ENCODE data around the gene ESRP2. TPM values are rescaled to one million over a fixed set of nuclear protein-coding genes. Genes with fewer than 3 reads are reported as not detected.

Gene ESRP2
- total and polyA plus RNA-seq, 7 experiments from 2014 or later = 0.11 to 0.29 TPM; not detected in 5

DNA sequence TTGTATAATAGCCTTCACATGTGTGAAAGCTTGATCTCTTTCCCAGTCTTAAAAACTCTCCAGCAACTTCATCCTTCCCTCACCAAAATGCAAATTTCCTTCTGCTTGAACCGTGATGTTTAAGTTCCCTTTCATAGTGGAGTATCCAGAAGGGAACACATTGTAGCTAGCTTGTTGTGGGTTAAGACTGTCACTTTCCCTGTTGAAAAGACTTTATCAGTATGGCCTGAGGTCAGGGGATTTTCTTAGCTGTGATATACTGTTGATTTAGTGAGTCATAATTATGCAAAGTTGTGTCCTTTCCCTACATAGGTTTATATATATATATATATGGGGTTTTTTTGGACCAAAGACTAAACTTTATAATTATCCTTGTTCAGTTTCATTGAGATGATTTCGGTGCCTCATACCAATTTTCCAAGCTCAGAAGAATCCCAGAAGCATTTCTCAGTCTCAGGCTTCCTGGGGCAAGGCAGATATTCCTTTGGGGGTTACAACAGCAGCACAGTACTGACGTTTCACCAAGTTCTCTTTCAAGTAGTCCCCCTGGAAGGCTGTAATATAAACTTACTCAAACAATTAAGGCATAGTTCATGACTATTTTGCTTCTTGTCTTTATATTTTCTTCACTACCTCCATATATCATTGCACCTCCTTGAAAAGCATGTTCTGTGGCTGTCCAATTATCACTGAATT lies 35.7 kb downstream of the ESRP2 start:
- peak overlapping the region in 8 of 9 donors; percentile 7 to 78 (median 24) for H3K27ac Mint-ChIP-seq
- no peak overlapping the region for H3K27ac ChIP-seq (ENCODE audit: low read depth, low read length)
- H3K4me3 Mint-ChIP-seq = no peak overlapping the region
- CTCF ChIA-PET = interaction anchor here (0.6 to 1.6 kb wide), 2 partner anchors 13 to 107 kb away, joined by 3 to 4 read pairs; no protein-coding TSS in a partner anchor
- H3K4me1 Mint-ChIP-seq = peaks cover 4 to 42% (median 20%) of the 10 kb centered on the region in 7 donors
- ATAC-seq (no peak), DNase-seq (no peak)
- no peak overlapping the region for H3K4me3 ChIP-seq (ENCODE audit: low read length)
- peaks cover 0 to 12% (median 4%) of the 10 kb centered on the region in 5 donors for H3K36me3 Mint-ChIP-seq
- peaks cover 0 to 9% (median 0%) of the 10 kb centered on the region in 3 experiments for H3K36me3 ChIP-seq (ENCODE audit: control insufficient read depth in 2 of 3, insufficient read depth in 3 of 3, low read length in 3 of 3)
- no peaks in the 10 kb centered on the region for H3K9me3 ChIP-seq (ENCODE audit: control insufficient read depth in 2 of 3, low read length in 3 of 3)
- POLR2A ChIA-PET = interaction anchor here (1.0 kb wide), 1 partner anchor 11 kb away, joined by 3 read pairs; no protein-coding TSS in a partner anchor
- no peaks in the 10 kb centered on the region for H3K9me3 Mint-ChIP-seq
- H3K27me3 ChIP-seq (ENCODE audit: control insufficient read depth in 2 of 2, insufficient read depth in 2 of 2, low read length in 2 of 2) = no peaks in the 10 kb centered on the region
- intact Hi-C loops (cut with micrococcal nuclease) = no loop called here
- H3K4me1 ChIP-seq (ENCODE audit: control insufficient read depth in 2 of 2, insufficient read depth in 2 of 2, low read length in 2 of 2) = no peaks in the 10 kb centered on the region
- no peaks in the 10 kb centered on the region for H3K27me3 Mint-ChIP-seq

DNA sequence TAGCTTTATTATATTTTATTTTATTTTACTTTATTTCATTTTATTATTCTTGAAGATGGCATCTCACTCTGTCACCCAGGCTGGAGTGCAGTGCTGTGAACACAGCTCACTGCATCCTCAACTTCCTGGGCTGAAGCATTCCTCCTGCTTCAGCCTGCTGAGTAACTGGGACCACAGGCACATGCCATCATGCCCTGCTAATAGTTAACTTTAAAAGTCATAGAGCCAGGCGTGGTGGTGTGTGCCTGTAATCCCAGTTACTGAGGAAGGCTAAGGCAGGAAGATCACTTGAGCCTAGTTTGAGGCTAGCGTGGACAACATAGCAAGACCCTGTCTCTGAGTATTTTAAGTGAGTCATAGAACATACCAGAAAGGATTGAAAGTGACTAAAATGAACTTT lies 38.7 kb downstream of the ESRP2 start:
- ATAC-seq (no peak), DNase-seq (no peak)
- ChIA-PET CTCF (interaction anchor here (0.9 kb wide), 2 partner anchors 20 to 31 kb away, joined by 3 to 4 read pairs; no protein-coding TSS in a partner anchor), POLR2A (no interaction called here)
- H3K4me1 ChIP-seq (ENCODE audit: control insufficient read depth in 2 of 2, insufficient read depth in 2 of 2, low read length in 2 of 2) = no peaks in the 10 kb centered on the region
- Mint-ChIP-seq H3K9me3 (no peaks in the 10 kb centered on the region), H3K27ac (peak overlapping the region in 1 of 9 donors; percentile 12), H3K4me1 (peaks cover 4 to 33% (median 24%) of the 10 kb centered on the region in 7 donors), H3K4me3 (no peak overlapping the region), H3K36me3 (peaks cover 5 to 22% (median 13%) of the 10 kb centered on the region in 5 donors), H3K27me3 (no peaks in the 10 kb centered on the region)
- H3K4me3 ChIP-seq (ENCODE audit: low read length) = no peak overlapping the region
- H3K27me3 ChIP-seq (ENCODE audit: control insufficient read depth in 2 of 2, insufficient read depth in 2 of 2, low read length in 2 of 2) = no peaks in the 10 kb centered on the region
- no peaks in the 10 kb centered on the region for H3K9me3 ChIP-seq (ENCODE audit: control insufficient read depth in 2 of 3, low read length in 3 of 3)
- peaks cover 0 to 19% (median 0%) of the 10 kb centered on the region in 3 experiments for H3K36me3 ChIP-seq (ENCODE audit: control insufficient read depth in 2 of 3, insufficient read depth in 3 of 3, low read length in 3 of 3)
- intact Hi-C loops (cut with micrococcal nuclease) = no loop called here
- no peak overlapping the region for H3K27ac ChIP-seq (ENCODE audit: low read depth, low read length)

DNA sequence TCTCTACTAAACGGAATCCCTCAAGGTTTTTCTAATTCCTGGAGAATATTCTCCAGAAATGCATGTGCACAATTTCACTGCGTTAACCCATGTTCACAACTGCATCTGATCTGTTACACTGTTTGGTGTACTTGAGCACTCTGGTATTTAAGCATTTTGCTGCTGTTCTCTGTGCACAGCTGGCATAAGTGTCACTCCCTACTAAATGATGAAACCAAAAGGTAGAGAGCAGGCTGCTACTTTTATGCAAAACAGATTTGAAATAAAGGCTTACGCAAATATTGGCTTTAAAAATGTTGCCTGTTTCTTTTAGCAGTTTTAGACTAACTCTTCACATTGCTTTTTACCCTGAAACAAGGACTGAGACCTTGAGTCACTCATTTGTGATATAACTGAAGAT lies 41.7 kb downstream of the ESRP2 start:
- Mint-ChIP-seq H3K4me1 (peaks cover 0 to 35% (median 12%) of the 10 kb centered on the region in 7 donors), H3K9me3 (no peaks in the 10 kb centered on the region), H3K36me3 (peaks cover 15 to 29% (median 22%) of the 10 kb centered on the region in 5 donors), H3K27me3 (no peaks in the 10 kb centered on the region), H3K27ac (peak overlapping the region in 4 of 9 donors; percentile 56 to 77 (median 64)), H3K4me3 (no peak overlapping the region)
- intact Hi-C loops (cut with micrococcal nuclease) = loop anchor here in 1 of 2 donors (5.0 kb wide), 1 partner anchor 33 kb away; no protein-coding TSS in a partner anchor
- H3K4me1 ChIP-seq (ENCODE audit: control insufficient read depth in 2 of 2, insufficient read depth in 2 of 2, low read length in 2 of 2) = no peaks in the 10 kb centered on the region
- no peak for DNase-seq
- no peak for ATAC-seq
- H3K27ac ChIP-seq (ENCODE audit: low read depth, low read length) = no peak overlapping the region
- no peak overlapping the region for H3K4me3 ChIP-seq (ENCODE audit: low read length)
- CTCF ChIA-PET = interaction anchor here (0.8 kb wide), 1 partner anchor 124 kb away, joined by 3 read pairs; no protein-coding TSS in a partner anchor
- no peaks in the 10 kb centered on the region for H3K27me3 ChIP-seq (ENCODE audit: control insufficient read depth in 2 of 2, insufficient read depth in 2 of 2, low read length in 2 of 2)
- POLR2A ChIA-PET = interaction anchor here (1.0 to 1.8 kb wide), 3 partner anchors 16 to 34 kb away, joined by 3 to 5 read pairs (median 4); no protein-coding TSS in a partner anchor
- peaks cover 7 to 37% (median 11%) of the 10 kb centered on the region in 3 experiments for H3K36me3 ChIP-seq (ENCODE audit: control insufficient read depth in 2 of 3, insufficient read depth in 3 of 3, low read length in 3 of 3)
- no peaks in the 10 kb centered on the region for H3K9me3 ChIP-seq (ENCODE audit: control insufficient read depth in 2 of 3, low read length in 3 of 3)

DNA sequence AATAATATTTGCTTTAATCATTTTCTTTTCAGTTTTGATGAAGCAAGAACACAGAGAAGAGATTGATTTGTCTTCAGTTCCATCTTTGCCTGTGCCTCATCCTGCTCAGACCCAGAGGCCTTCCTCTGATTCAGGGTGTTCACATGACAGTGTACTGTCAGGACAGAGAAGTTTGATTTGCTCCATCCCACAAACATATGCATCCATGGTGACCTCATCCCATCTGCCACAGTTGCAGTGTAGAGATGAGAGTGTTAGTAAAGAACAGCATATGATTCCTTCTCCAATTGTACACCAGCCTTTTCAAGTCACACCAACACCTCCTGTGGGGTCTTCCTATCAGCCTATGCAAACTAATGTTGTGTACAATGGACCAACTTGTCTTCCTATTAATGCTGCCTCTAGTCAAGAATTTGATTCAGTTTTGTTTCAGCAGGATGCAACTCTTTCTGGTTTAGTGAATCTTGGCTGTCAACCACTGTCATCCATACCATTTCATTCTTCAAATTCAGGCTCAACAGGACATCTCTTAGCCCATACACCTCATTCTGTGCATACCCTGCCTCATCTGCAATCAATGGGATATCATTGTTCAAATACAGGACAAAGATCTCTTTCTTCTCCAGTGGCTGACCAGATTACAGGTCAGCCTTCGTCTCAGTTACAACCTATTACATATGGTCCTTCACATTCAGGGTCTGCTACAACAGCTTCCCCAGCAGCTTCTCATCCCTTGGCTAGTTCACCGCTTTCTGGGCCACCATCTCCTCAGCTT lies 45.0 kb downstream of the ESRP2 start:
- no peak overlapping the region for H3K27ac ChIP-seq (ENCODE audit: low read depth, low read length)

DNA sequence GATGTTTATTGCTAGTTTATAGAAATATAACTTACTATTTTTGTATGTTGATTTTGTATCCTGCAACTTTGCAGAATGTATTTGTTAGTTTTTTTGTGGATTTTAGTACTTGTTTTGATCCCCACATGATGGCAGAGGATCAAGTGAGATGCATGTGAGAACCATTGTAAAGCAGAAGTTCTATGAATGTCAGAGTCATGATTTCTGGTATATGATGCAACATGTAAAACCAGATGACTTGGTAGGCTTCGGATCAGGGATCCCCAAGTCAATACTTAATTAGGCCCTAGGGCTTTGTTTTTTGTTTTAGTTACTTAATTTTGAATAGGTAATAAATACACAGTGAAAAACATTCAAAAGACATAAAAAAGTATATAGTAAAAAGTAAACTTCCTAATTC lies 45.8 kb downstream of the ESRP2 start:
- peaks cover 15 to 44% (median 30%) of the 10 kb centered on the region in 5 donors for H3K36me3 Mint-ChIP-seq
- CTCF ChIA-PET = interaction anchor here (0.7 kb wide), 1 partner anchor 44 kb away, joined by 4 read pairs; no protein-coding TSS in a partner anchor

More for the DNA sequence above, 45.0 kb downstream of the ESRP2 start:
- ChIA-PET CTCF (no interaction called here), POLR2A (no interaction called here)
- no peaks in the 10 kb centered on the region for H3K9me3 Mint-ChIP-seq
- no peaks in the 10 kb centered on the region for H3K9me3 ChIP-seq (ENCODE audit: control insufficient read depth in 2 of 3, low read length in 3 of 3)
- peaks cover 11 to 56% (median 21%) of the 10 kb centered on the region in 3 experiments for H3K36me3 ChIP-seq (ENCODE audit: control insufficient read depth in 2 of 3, insufficient read depth in 3 of 3, low read length in 3 of 3)
- intact Hi-C loops (cut with micrococcal nuclease) = loop anchor here in 1 of 2 donors (5.0 kb wide), 1 partner anchor 36 kb away; no protein-coding TSS in a partner anchor
- DNase-seq (no peak), ATAC-seq (no peak)
- no peaks in the 10 kb centered on the region for H3K27me3 Mint-ChIP-seq
- H3K4me1 Mint-ChIP-seq = peaks cover 0 to 35% (median 13%) of the 10 kb centered on the region in 7 donors
- no peaks in the 10 kb centered on the region for H3K27me3 ChIP-seq (ENCODE audit: control insufficient read depth in 2 of 2, insufficient read depth in 2 of 2, low read length in 2 of 2)
- no peaks in the 10 kb centered on the region for H3K4me1 ChIP-seq (ENCODE audit: control insufficient read depth in 2 of 2, insufficient read depth in 2 of 2, low read length in 2 of 2)
- H3K36me3 Mint-ChIP-seq = peaks cover 15 to 40% (median 30%) of the 10 kb centered on the region in 5 donors
- peak overlapping the region in 7 of 9 donors; percentile 17 to 81 (median 52) for H3K27ac Mint-ChIP-seq
- H3K4me3 ChIP-seq (ENCODE audit: low read length) = no peak overlapping the region
- no peak overlapping the region for H3K4me3 Mint-ChIP-seq

DNA sequence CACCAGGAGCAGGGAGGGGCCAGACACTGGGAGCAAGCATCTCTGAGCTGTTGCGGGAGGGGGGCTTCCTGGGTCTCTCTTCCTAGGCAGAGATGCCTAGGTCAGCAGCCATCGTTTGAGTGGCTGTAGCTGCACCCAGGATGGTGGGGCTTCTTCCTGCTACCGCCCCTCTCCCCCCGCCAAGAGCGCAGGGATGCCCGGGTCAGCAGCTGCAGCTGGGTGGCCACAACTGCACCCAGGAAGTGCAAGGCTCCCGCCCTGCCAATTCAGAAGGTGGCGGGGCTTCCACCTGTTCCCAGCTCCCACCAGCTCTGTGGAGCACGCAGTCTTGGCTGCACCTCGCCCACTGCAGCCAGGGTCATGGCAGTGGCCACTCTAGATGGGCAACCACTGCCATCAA lies 47.8 kb downstream of the ESRP2 start:
- H3K4me1 Mint-ChIP-seq = peaks cover 0 to 26% (median 9%) of the 10 kb centered on the region in 7 donors
- H3K4me3 Mint-ChIP-seq = no peak overlapping the region
- Histone ChIP-seq H3K9me3 (ENCODE audit: control insufficient read depth in 2 of 3, low read length in 3 of 3) (no peaks in the 10 kb centered on the region), H3K4me1 (ENCODE audit: control insufficient read depth in 2 of 2, insufficient read depth in 2 of 2, low read length in 2 of 2) (no peaks in the 10 kb centered on the region), H3K36me3 (ENCODE audit: control insufficient read depth in 2 of 3, insufficient read depth in 3 of 3, low read length in 3 of 3) (peaks cover 22 to 75% (median 30%) of the 10 kb centered on the region in 3 experiments), H3K27ac (ENCODE audit: low read depth, low read length) (no peak overlapping the region), H3K4me3 (ENCODE audit: low read length) (no peak overlapping the region), H3K27me3 (ENCODE audit: control insufficient read depth in 2 of 2, insufficient read depth in 2 of 2, low read length in 2 of 2) (no peaks in the 10 kb centered on the region)
- CTCF ChIA-PET = interaction anchor here (0.6 to 1.6 kb wide), 2 partner anchors 10 to 13 kb away, joined by 3 to 4 read pairs; no protein-coding TSS in a partner anchor
- POLR2A ChIA-PET = interaction anchor here (1.1 kb wide), 1 partner anchor 28 kb away, joined by 4 read pairs; no protein-coding TSS in a partner anchor
- no peak for ATAC-seq
- peaks cover 15 to 49% (median 36%) of the 10 kb centered on the region in 5 donors for H3K36me3 Mint-ChIP-seq
- intact Hi-C loops (cut with micrococcal nuclease) = no loop called here
- peak overlapping the region in 1 of 9 donors; percentile 62 for H3K27ac Mint-ChIP-seq
- DNase-seq = no peak
- no peaks in the 10 kb centered on the region for H3K27me3 Mint-ChIP-seq
- peaks cover 0 to 2% (median 0%) of the 10 kb centered on the region in 11 donors for H3K9me3 Mint-ChIP-seq

More for the DNA sequence above, 45.8 kb downstream of the ESRP2 start:
- no peak for DNase-seq
- no peak for ATAC-seq
- POLR2A ChIA-PET = interaction anchor here (1.1 kb wide), 1 partner anchor 30 kb away, joined by 3 read pairs; no protein-coding TSS in a partner anchor
- H3K4me1 ChIP-seq (ENCODE audit: control insufficient read depth in 2 of 2, insufficient read depth in 2 of 2, low read length in 2 of 2) = no peaks in the 10 kb centered on the region
- no peaks in the 10 kb centered on the region for H3K9me3 ChIP-seq (ENCODE audit: control insufficient read depth in 2 of 3, low read length in 3 of 3)
- peaks cover 11 to 60% (median 22%) of the 10 kb centered on the region in 3 experiments for H3K36me3 ChIP-seq (ENCODE audit: control insufficient read depth in 2 of 3, insufficient read depth in 3 of 3, low read length in 3 of 3)
- peaks cover 0 to 32% (median 9%) of the 10 kb centered on the region in 7 donors for H3K4me1 Mint-ChIP-seq
- no peak overlapping the region for H3K4me3 Mint-ChIP-seq
- no peaks in the 10 kb centered on the region for H3K27me3 ChIP-seq (ENCODE audit: control insufficient read depth in 2 of 2, insufficient read depth in 2 of 2, low read length in 2 of 2)
- H3K27ac Mint-ChIP-seq = peak overlapping the region in 1 of 9 donors; percentile 52
- H3K4me3 ChIP-seq (ENCODE audit: low read length) = no peak overlapping the region
- no peaks in the 10 kb centered on the region for H3K27me3 Mint-ChIP-seq
- intact Hi-C loops (cut with micrococcal nuclease) = loop anchor here in 1 of 2 donors (5.0 kb wide), 1 partner anchor 37 kb away; no protein-coding TSS in a partner anchor
- H3K9me3 Mint-ChIP-seq = no peaks in the 10 kb centered on the region
- H3K27ac ChIP-seq (ENCODE audit: low read depth, low read length) = no peak overlapping the region
